K562 treated with DMSO at 1 percent for 12 hours (cell line): Measurements from ENCODE around the gene RGMB. TPM values are rescaled to one million over a fixed set of nuclear protein-coding genes. Genes with fewer than 3 reads are reported as not detected.

Source experiments
- total RNA-seq: library from RNA; unstranded; fragments of 300-600 nt; gene quantifications from 2 replicates; pipeline ENCODE4 v1.2.3, GENCODE V29; 2022; ENCODE audit not compliant: insufficient read depth

RGMB gene
- 0.28 TPM in 1 of 2 replicates, not detected in the other for total RNA-seq

GRCh38 chr5:98773464-98774191 is at the start of gene RGMB:
RGMB (plus strand) TSS chr5:98773663; CDS start chr5:98774071, 408 bp downstream.

Other genes with a start within 250 kb of the RGMB start
- 16.4 and 32.2 TPM in 2 replicates for gene CHD1, start 155.3 kb downstream of the RGMB start, total RNA-seq